Hepatocyte (in vitro differentiated cells): Measurements from ENCODE around the gene TMED9. TPM values are rescaled to one million over a fixed set of nuclear protein-coding genes. Genes with fewer than 3 reads are reported as not detected.
"Not testable (repeated sequence)": the region's sequence is repeated elsewhere in the genome, so short reads cannot be mapped to it uniquely, and the experiment has no call there.

Source experiments
- DNase-seq: peaks from one replicate; pipeline ENCODE4 v3.0.0-alpha.2; 2016; ENCODE audit warnings: low spot score
- H2AFZ ChIP-seq: fragments of 200-600 bp; sonication (generic); 2 replicates; pipeline ENCODE4 v1.6.0; 2016; ENCODE audit warnings: antibody characterized with exemption, mild to moderate bottlenecking
- H3K27ac ChIP-seq: fragments of 200-600 bp; sonication (generic); 2 replicates; pipeline ENCODE4 v1.5.1; 2016; ENCODE audit warnings: mild to moderate bottlenecking
- H3K27me3 ChIP-seq: fragments of 200-600 bp; sonication (generic); 2 replicates; pipeline ENCODE4 v1.6.1; 2016
- H3K36me3 ChIP-seq: fragments of 200-600 bp; sonication (generic); replicated peaks from 2 replicates; pipeline ENCODE4 v1.5.1; 2016; ENCODE audit warnings: low read depth; ENCODE audit not compliant: insufficient read depth
- H3K4me1 ChIP-seq: fragments of 200-600 bp; sonication (generic); 2 replicates; pipeline ENCODE4 v1.5.1; 2016; ENCODE audit warnings: mild to moderate bottlenecking, moderate library complexity; ENCODE audit not compliant: insufficient read depth
- H3K4me2 ChIP-seq: fragments of 200-600 bp; sonication (generic); 2 replicates; pipeline ENCODE4 v1.6.0; 2016
- H3K4me3 ChIP-seq: fragments of 200-600 bp; sonication (generic); 2 replicates; pipeline ENCODE4 v1.5.1; 2016; ENCODE audit warnings: mild to moderate bottlenecking
- H3K79me2 ChIP-seq: fragments of 200-600 bp; sonication (generic); 2 replicates; pipeline ENCODE4 v1.6.0; 2017; ENCODE audit warnings: mild to moderate bottlenecking
- H3K9me2 ChIP-seq: fragments of 200-600 bp; sonication (generic); replicated peaks from 2 replicates; pipeline ENCODE4 v1.6.0; 2017; ENCODE audit warnings: mild to moderate bottlenecking; ENCODE audit not compliant: insufficient read depth
- H3K9me3 ChIP-seq: fragments of 200-600 bp; sonication (generic); 2 replicates; pipeline ENCODE4 v1.5.1; 2016; ENCODE audit warnings: low read depth, mild to moderate bottlenecking
- H4K20me1 ChIP-seq: fragments of 200-600 bp; sonication (generic); 2 replicates; pipeline ENCODE4 v1.6.0; 2016; ENCODE audit warnings: mild to moderate bottlenecking; ENCODE audit not compliant: insufficient read depth, poor library complexity, severe bottlenecking
- EZH2 ChIP-seq: fragments of 200-600 bp; sonication (generic); IDR thresholded peaks from 2 replicates; pipeline ENCODE4 v1.6.1; 2016; ENCODE audit warnings: antibody characterized with exemption, mild to moderate bottlenecking, borderline replicate concordance
- EZH2phosphoT487 ChIP-seq: fragments of 200-600 bp; sonication (generic); IDR thresholded peaks from one replicate; pipeline ENCODE4 v1.6.1; 2018; ENCODE audit warnings: antibody characterized with exemption, mild to moderate bottlenecking, low read depth, moderate library complexity; ENCODE audit not compliant: unreplicated experiment, severe bottlenecking
- WGBS: methylation state at CpG from one replicate; pipeline ENCODE4 v1.1.6; 2016; ENCODE audit warnings: low lambda C conversion rate; ENCODE audit errors: missing lambda C conversion rate; 5-methylcytosine and 5-hydroxymethylcytosine counted together
- polyA plus RNA-seq: library from polyadenylated mRNA; unstranded; fragments of >200 nt; fragmentation: Nextera tagmentation; extraction: Ambion mirVana; gene quantifications from 2 replicates; pipeline ENCODE4 v1.2.1, GENCODE V29; 2016
- total RNA-seq: library from RNA; depleted of rRNA; stranded (reverse); fragments of >200 nt; gene quantifications from 2 replicates; pipeline ENCODE4 v1.2.3, GENCODE V29; 2014
- TF ChIP-seq, protein P1 (sequence below): fragments of 200-600 bp; sonication (generic); IDR thresholded peaks from 2 replicates; pipeline ENCODE4 v1.5.1; 2016; ENCODE audit warnings: antibody characterized with exemption, mild to moderate bottlenecking; ENCODE audit not compliant: poor library complexity

TMED9 gene
- total and polyA plus RNA-seq, 2 experiments from 2014 or later: 187 to 512 TPM

DNA sequence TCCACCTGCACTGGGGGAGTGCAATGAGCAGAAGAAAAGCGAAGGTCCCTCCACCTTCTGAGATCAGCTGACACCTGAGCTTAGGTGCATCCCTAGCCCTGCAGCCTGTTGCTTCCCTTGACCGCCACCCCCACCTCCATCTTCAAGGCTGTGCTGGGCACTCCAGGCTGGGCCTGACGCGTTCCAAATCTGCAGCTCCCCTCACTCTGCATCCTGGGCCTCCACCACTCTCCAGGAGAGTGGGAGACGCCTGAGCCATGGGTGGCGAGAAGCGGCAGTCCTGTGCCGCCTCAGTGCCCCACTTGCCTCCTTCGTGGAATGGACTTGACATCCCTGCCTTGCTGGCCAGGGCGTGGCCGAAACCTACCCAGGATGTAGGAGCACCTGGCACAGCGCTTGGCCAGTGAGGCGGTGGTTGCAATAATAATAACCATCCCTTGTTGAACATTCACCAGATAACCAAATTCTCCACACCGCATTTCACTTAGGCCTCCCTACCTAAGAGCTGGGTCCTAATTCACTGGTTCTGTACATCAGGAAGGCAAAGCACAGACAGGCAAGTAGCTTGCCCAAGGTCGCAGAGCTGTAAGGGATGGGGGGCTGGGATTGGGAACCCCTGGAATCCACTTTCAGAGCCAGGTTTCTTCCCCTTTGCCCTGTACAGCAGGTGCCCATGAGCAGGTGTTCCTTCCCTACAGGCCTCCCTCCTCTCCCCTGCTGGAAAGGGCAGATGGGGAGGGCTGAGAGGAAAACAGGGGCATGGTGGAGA lies 19.6 kb downstream of the TMED9 start:
- DNase-seq: no peak
- Histone ChIP-seq H3K4me2 (no peak overlapping the region), H3K27me3 (no peaks in the 10 kb centered on the region), H3K36me3 (no peaks in the 10 kb centered on the region), H3K9me3 (no peaks in the 10 kb centered on the region), H3K27ac (no peak overlapping the region), H3K9me2 (no peaks in the 10 kb centered on the region), H4K20me1 (no peaks in the 10 kb centered on the region), H3K4me1 (no peaks in the 10 kb centered on the region), H2AFZ (no peak overlapping the region), H3K79me2 (no peaks in the 10 kb centered on the region), H3K4me3 (no peak overlapping the region)
- TF ChIP-seq, protein P1, sequence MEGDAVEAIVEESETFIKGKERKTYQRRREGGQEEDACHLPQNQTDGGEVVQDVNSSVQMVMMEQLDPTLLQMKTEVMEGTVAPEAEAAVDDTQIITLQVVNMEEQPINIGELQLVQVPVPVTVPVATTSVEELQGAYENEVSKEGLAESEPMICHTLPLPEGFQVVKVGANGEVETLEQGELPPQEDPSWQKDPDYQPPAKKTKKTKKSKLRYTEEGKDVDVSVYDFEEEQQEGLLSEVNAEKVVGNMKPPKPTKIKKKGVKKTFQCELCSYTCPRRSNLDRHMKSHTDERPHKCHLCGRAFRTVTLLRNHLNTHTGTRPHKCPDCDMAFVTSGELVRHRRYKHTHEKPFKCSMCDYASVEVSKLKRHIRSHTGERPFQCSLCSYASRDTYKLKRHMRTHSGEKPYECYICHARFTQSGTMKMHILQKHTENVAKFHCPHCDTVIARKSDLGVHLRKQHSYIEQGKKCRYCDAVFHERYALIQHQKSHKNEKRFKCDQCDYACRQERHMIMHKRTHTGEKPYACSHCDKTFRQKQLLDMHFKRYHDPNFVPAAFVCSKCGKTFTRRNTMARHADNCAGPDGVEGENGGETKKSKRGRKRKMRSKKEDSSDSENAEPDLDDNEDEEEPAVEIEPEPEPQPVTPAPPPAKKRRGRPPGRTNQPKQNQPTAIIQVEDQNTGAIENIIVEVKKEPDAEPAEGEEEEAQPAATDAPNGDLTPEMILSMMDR: no peak
- no peak for TF ChIP-seq EZH2
- TF ChIP-seq EZH2phosphoT487: no peak
- WGBS: 95% methylated on average over 15 of the region's 15 CpGs

DNA sequence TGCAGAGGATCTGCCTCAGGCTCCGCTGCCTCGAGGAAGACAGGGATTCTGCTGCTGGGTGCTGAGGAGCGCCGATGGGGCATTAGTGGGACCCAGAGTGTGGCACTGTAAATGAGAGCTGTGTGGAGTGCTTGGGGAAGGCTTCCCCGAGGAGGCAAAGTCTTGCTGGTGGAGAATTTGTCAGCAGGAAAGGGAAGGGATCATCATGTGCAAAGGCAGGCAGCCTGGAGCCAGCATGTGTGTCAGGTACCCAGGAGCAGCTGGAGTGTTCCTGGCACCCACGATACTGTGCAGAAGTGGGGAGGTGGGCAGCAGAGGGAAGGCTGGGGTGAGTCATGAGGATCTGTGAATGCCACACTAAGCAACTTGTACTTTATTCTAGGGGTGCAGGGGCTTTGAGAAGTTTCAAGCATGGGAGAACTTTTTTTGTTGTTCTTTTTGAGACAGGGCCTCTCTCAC lies 20.2 kb downstream of the TMED9 start:
- Histone ChIP-seq H3K9me3 (no peaks in the 10 kb centered on the region), H3K36me3 (no peaks in the 10 kb centered on the region), H3K79me2 (no peaks in the 10 kb centered on the region), H3K4me2 (no peak overlapping the region), H2AFZ (no peak overlapping the region), H4K20me1 (no peaks in the 10 kb centered on the region), H3K27me3 (no peaks in the 10 kb centered on the region), H3K9me2 (no peaks in the 10 kb centered on the region), H3K27ac (no peak overlapping the region), H3K4me1 (no peaks in the 10 kb centered on the region), H3K4me3 (no peak overlapping the region)
- DNase-seq: no peak
- TF ChIP-seq, protein P1: no peak
- TF ChIP-seq EZH2phosphoT487 (no peak), EZH2 (no peak)
- WGBS: 82% methylated on average over 6 of the region's 6 CpGs

DNA sequence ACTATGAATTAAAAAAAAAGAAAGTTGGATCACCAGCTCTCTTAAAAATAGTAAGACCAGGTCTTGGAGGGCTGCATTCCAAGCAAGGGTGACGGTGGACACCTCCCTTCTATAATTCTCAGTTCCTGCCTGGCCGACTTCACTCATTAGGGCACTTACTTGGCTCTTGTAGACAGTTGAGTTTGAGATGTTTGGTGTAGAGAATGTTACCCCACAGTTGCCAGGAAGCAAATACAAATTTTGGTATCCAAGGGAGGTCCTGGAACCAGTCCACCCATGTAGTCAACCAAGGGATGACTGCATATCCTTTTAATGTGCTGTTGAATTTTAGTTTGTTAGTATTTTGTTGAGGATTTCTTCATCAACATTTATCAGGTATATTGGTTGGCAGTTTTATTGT lies 28.6 kb downstream of the TMED9 start:
- H3K9me3 ChIP-seq: no peaks in the 10 kb centered on the region
- no peaks in the 10 kb centered on the region for H3K27me3 ChIP-seq
- H3K4me1 ChIP-seq: no peaks in the 10 kb centered on the region
- no peak overlapping the region for H2AFZ ChIP-seq
- TF ChIP-seq EZH2phosphoT487 (no peak), EZH2 (no peak)
- TF ChIP-seq, protein P1: no peak
- DNase-seq: no peak
- 96% methylated on average over 2 of the region's 2 CpGs for WGBS
- H3K4me2 ChIP-seq: no peak overlapping the region
- H3K9me2 ChIP-seq: no peaks in the 10 kb centered on the region
- H3K79me2 ChIP-seq: no peaks in the 10 kb centered on the region
- no peaks in the 10 kb centered on the region for H4K20me1 ChIP-seq
- no peak overlapping the region for H3K27ac ChIP-seq
- no peaks in the 10 kb centered on the region for H3K36me3 ChIP-seq
- H3K4me3 ChIP-seq: no peak overlapping the region

GRCh38 chr5:177624172-177624571 lies 32.2 kb downstream of the TMED9 start:
- not testable (repeated sequence) for H3K27me3 ChIP-seq, H3K4me2 ChIP-seq, H3K4me3 ChIP-seq, H3K36me3 ChIP-seq, DNase-seq, H2AFZ ChIP-seq, H3K9me3 ChIP-seq, H3K9me2 ChIP-seq, H3K4me1 ChIP-seq, H3K27ac ChIP-seq, H4K20me1 ChIP-seq, H3K79me2 ChIP-seq
- 96% methylated on average over 10 of the region's 10 CpGs for WGBS

DNA sequence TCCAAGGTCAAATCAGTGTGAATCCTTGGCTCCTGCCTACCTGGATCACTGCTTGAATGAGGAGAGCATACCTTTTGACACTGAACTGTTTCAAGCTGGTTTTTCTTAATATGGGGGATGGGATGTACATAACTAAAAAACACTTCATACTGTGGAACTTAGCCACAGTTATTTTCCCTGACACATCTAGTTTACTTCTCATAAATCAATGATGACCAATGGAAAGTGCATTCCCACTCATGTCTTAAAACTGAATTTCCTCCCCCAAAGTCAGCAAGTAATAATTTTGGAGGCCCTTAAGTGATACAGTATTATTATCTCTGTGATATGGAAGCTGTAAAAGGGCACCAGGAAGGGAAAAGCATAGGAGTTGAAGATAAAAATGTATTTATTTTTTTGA lies 38.2 kb downstream of the TMED9 start:
- DNase-seq, H3K4me3 ChIP-seq, H3K27me3 ChIP-seq, H2AFZ ChIP-seq, H3K9me3 ChIP-seq, H3K79me2 ChIP-seq, H3K4me1 ChIP-seq, H3K27ac ChIP-seq, H4K20me1 ChIP-seq, H3K4me2 ChIP-seq, H3K36me3 ChIP-seq, H3K9me2 ChIP-seq: not testable (repeated sequence)

DNA sequence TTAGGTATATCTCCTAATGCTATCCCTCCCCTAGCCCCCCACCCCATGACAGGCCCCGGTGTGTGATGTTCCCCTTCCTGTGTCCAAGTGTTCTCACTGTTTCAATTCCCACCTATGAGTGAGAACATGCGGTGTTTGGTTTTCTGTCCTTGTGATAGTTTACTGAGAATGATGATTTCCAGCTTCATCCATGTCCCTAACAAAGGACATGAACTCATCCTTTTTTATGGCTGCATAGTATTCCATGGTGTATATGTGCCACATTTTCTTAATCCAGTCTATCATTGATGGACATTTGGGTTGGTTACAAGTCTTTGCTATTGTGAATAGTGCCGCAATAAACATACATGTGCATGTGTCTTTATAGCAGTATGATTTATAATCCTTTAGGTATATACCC lies 42.9 kb downstream of the TMED9 start:
- not testable (repeated sequence) for H3K4me1 ChIP-seq, H3K27me3 ChIP-seq, H3K36me3 ChIP-seq, H3K79me2 ChIP-seq, DNase-seq, H3K4me2 ChIP-seq, H3K27ac ChIP-seq, H3K4me3 ChIP-seq, H3K9me2 ChIP-seq, H4K20me1 ChIP-seq, H3K9me3 ChIP-seq, H2AFZ ChIP-seq
- WGBS: 100% methylated on average over 3 of the region's 3 CpGs
